GM23338 (cell line): ENCODE results near the gene CD44. TPM values are rescaled to one million over a fixed set of nuclear protein-coding genes. Genes with fewer than 3 reads are reported as not detected.

Source experiments
- ATAC-seq: fragments of 200-7000 bp; cut with Tn5 transposase; 3 replicates; pipeline ENCODE4 v1.9.1; 2020
- DNase-seq: peaks from one replicate; pipeline ENCODE4 v3.0.0-alpha.2; 2015; ENCODE audit warnings: low spot score
- H2AFZ ChIP-seq: fragments of 200-600 bp; sonication (generic); 2 replicates; pipeline ENCODE4 v1.8.0; 2016; ENCODE audit warnings: antibody characterized with exemption, mild to moderate bottlenecking, moderate library complexity
- H3F3A ChIP-seq: fragments of 200-600 bp; sonication (generic); replicated peaks from 2 replicates; pipeline ENCODE4 v1.8.0; 2017; ENCODE audit warnings: antibody characterized with exemption, mixed run types, low read depth
- H3K27ac ChIP-seq: fragments of 200-600 bp; sonication (generic); 2 replicates; pipeline ENCODE4 v1.6.1; 2016; ENCODE audit warnings: low read depth
- H3K27me3 ChIP-seq: fragments of 200-600 bp; sonication (generic); 2 replicates; pipeline ENCODE4 v1.8.0; 2016; ENCODE audit warnings: mild to moderate bottlenecking, mixed run types, moderate library complexity; ENCODE audit not compliant: insufficient read depth
- H3K36me3 ChIP-seq: fragments of 200-600 bp; sonication (generic); 2 replicates; pipeline ENCODE4 v1.8.0; 2016; ENCODE audit warnings: mild to moderate bottlenecking; ENCODE audit not compliant: insufficient read depth
- H3K4me1 ChIP-seq: fragments of 200-600 bp; sonication (generic); 2 replicates; pipeline ENCODE4 v1.8.0; 2016; ENCODE audit warnings: mild to moderate bottlenecking, moderate library complexity; ENCODE audit not compliant: insufficient read depth
- H3K4me2 ChIP-seq: fragments of 200-600 bp; sonication (generic); 2 replicates; pipeline ENCODE4 v1.7.1; 2017; ENCODE audit warnings: mixed run types
- H3K4me3 ChIP-seq: fragments of 200-600 bp; sonication (generic); 2 replicates; pipeline ENCODE4 v1.6.1; 2016; ENCODE audit warnings: mixed run types
- H3K79me2 ChIP-seq: fragments of 200-600 bp; sonication (generic); replicated peaks from 2 replicates; pipeline ENCODE4 v1.8.0; 2017; ENCODE audit warnings: mild to moderate bottlenecking; ENCODE audit not compliant: insufficient read depth
- H3K9me2 ChIP-seq: fragments of 200-600 bp; sonication (generic); 2 replicates; pipeline ENCODE4 v1.8.0; 2017; ENCODE audit not compliant: insufficient read depth
- H4K20me1 ChIP-seq: fragments of 200-600 bp; sonication (generic); replicated peaks from 2 replicates; pipeline ENCODE4 v1.8.0; 2017; ENCODE audit warnings: mild to moderate bottlenecking; ENCODE audit not compliant: insufficient read depth
- H3K27ac Mint-ChIP-seq: 2 replicates; pipeline ENCODE4 v1.8.0; 2020; ENCODE audit warnings: inconsistent platforms, mild to moderate bottlenecking, moderate library complexity, mixed read lengths
- H3K27me3 Mint-ChIP-seq: 3 replicates; pipeline ENCODE4 v1.8.0; 2022; ENCODE audit warnings: low read depth, mild to moderate bottlenecking, moderate library complexity, mixed read lengths, inconsistent platforms; ENCODE audit not compliant: insufficient read depth, poor library complexity
- H3K36me3 Mint-ChIP-seq: 3 replicates; pipeline ENCODE4 v1.8.0; 2021; ENCODE audit warnings: low read depth, mild to moderate bottlenecking, inconsistent platforms, moderate library complexity, mixed read lengths
- H3K4me1 Mint-ChIP-seq: 3 replicates; pipeline ENCODE4 v1.8.0; 2020; ENCODE audit warnings: mild to moderate bottlenecking, inconsistent platforms, mixed read lengths
- H3K4me3 Mint-ChIP-seq: 3 replicates; pipeline ENCODE4 v1.8.0; 2021; ENCODE audit warnings: moderate library complexity, mild to moderate bottlenecking, inconsistent platforms, mixed read lengths
- H3K9me3 Mint-ChIP-seq: 3 replicates; pipeline ENCODE4 v1.8.0; 2020; ENCODE audit warnings: moderate library complexity, mild to moderate bottlenecking, inconsistent platforms, mixed read lengths
- CREB1 ChIP-seq: fragments of 250-450 bp; sonication (Bioruptor Pico); IDR thresholded peaks from 2 replicates; pipeline ENCODE4 v1.5.0; 2020; ENCODE audit warnings: low read depth, mild to moderate bottlenecking, moderate library complexity
- ETS1 ChIP-seq: IDR thresholded peaks from 2 replicates; pipeline ENCODE4 v1.6.1; 2016; ENCODE audit warnings: antibody characterized with exemption
- EZH2 ChIP-seq: fragments of 200-600 bp; sonication (generic); IDR thresholded peaks from one replicate; pipeline ENCODE4 v1.8.0; 2017; ENCODE audit warnings: antibody characterized with exemption, mild to moderate bottlenecking, low read depth; ENCODE audit not compliant: unreplicated experiment
- NANOG ChIP-seq: IDR thresholded peaks from 2 replicates; pipeline ENCODE4 v1.6.1; 2016; ENCODE audit warnings: antibody characterized with exemption, borderline replicate concordance
- POLR2AphosphoS5 ChIP-seq: IDR thresholded peaks from 2 replicates; pipeline ENCODE4 v1.6.1; 2016; ENCODE audit warnings: antibody characterized with exemption, low read depth
- polyA plus RNA-seq: library from polyadenylated mRNA; unstranded; fragments of >200 nt; fragmentation: Nextera tagmentation; extraction: Ambion mirVana; gene quantifications from 2 replicates; pipeline ENCODE4 v1.2.1, GENCODE V29; 2016
- total RNA-seq: library from RNA; depleted of rRNA; stranded (reverse); fragments of >200 nt; shearing (Covaris generic); gene quantifications from 2 replicates; pipeline ENCODE4 v1.2.3, GENCODE V29; 2014
- TF ChIP-seq, protein P1 (sequence below): IDR thresholded peaks from one replicate; pipeline ENCODE4 v1.6.1; 2018; ENCODE audit warnings: antibody characterized with exemption; ENCODE audit not compliant: unreplicated experiment
- TF ChIP-seq, protein P2 (sequence below): fragments of 250-450 bp; sonication (Bioruptor Pico); IDR thresholded peaks from 2 replicates; pipeline ENCODE4 v1.5.0; 2020; ENCODE audit warnings: mild to moderate bottlenecking, moderate library complexity

Gene CD44
- total and polyA plus RNA-seq, 2 experiments from 2014 or later = 4.0 to 10.1 TPM

GRCh38 chr11:35100013-35100383, 39.0 kb upstream of the CD44 start (continued):
- TF ChIP-seq, protein P1, sequence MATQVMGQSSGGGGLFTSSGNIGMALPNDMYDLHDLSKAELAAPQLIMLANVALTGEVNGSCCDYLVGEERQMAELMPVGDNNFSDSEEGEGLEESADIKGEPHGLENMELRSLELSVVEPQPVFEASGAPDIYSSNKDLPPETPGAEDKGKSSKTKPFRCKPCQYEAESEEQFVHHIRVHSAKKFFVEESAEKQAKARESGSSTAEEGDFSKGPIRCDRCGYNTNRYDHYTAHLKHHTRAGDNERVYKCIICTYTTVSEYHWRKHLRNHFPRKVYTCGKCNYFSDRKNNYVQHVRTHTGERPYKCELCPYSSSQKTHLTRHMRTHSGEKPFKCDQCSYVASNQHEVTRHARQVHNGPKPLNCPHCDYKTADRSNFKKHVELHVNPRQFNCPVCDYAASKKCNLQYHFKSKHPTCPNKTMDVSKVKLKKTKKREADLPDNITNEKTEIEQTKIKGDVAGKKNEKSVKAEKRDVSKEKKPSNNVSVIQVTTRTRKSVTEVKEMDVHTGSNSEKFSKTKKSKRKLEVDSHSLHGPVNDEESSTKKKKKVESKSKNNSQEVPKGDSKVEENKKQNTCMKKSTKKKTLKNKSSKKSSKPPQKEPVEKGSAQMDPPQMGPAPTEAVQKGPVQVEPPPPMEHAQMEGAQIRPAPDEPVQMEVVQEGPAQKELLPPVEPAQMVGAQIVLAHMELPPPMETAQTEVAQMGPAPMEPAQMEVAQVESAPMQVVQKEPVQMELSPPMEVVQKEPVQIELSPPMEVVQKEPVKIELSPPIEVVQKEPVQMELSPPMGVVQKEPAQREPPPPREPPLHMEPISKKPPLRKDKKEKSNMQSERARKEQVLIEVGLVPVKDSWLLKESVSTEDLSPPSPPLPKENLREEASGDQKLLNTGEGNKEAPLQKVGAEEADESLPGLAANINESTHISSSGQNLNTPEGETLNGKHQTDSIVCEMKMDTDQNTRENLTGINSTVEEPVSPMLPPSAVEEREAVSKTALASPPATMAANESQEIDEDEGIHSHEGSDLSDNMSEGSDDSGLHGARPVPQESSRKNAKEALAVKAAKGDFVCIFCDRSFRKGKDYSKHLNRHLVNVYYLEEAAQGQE = no peak
- TF ChIP-seq POLR2AphosphoS5 (no peak), ETS1 (no peak), NANOG (no peak), CREB1 (CRISPR knock-in tag) (no peak)

DNA sequence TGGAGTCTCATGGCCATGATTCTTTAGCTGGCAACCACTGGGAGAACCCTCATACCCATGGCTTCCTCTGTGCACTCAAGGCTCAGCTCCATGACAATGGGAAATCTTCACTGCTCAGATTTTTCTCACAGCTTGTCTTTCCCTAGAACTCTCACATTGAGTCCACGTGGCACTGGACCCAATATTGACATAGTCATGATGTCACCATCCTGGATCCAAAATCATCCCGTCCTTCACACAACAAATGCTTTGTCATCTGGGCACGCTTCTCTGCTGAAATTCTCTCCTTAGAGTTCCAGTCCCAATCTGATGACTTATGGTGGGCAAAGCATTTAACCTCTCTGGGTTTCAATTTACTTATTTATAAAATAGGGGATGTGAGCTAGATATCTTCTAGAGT, 37.7 kb upstream of the CD44 start:
- H3K27me3 Mint-ChIP-seq = no peaks in the 10 kb centered on the region
- DNase-seq (no peak), ATAC-seq (no peak)
- H3K27ac Mint-ChIP-seq = no peak overlapping the region
- H3F3A ChIP-seq = no peaks in the 10 kb centered on the region
- TF ChIP-seq CREB1 (CRISPR knock-in tag) (no peak), EZH2 (no peak)
- H3K9me2 ChIP-seq = peaks cover 26% of the 10 kb centered on the region
- H3K9me3 Mint-ChIP-seq = no peaks in the 10 kb centered on the region
- no peak overlapping the region for H3K4me2 ChIP-seq
- H3K27ac ChIP-seq = no peak overlapping the region
- H4K20me1 ChIP-seq = no peaks in the 10 kb centered on the region
- no peak overlapping the region for H2AFZ ChIP-seq
- no peaks in the 10 kb centered on the region for H3K36me3 Mint-ChIP-seq
- H3K4me1 Mint-ChIP-seq = no peaks in the 10 kb centered on the region
- no peaks in the 10 kb centered on the region for H3K4me1 ChIP-seq
- H3K36me3 ChIP-seq = no peaks in the 10 kb centered on the region
- H3K4me3 Mint-ChIP-seq = no peak overlapping the region
- H3K4me3 ChIP-seq = no peak overlapping the region
- no peaks in the 10 kb centered on the region for H3K79me2 ChIP-seq
- H3K27me3 ChIP-seq = no peaks in the 10 kb centered on the region

- no peaks in the 10 kb centered on the region for H3K9me3 Mint-ChIP-seq
- H3K27me3 Mint-ChIP-seq = no peaks in the 10 kb centered on the region
- Histone ChIP-seq H3F3A (no peaks in the 10 kb centered on the region), H2AFZ (no peak overlapping the region), H3K27me3 (no peaks in the 10 kb centered on the region), H4K20me1 (no peaks in the 10 kb centered on the region), H3K4me3 (no peak overlapping the region), H3K79me2 (no peaks in the 10 kb centered on the region), H3K9me2 (peaks cover 36% of the 10 kb centered on the region), H3K4me2 (no peak overlapping the region), H3K27ac (no peak overlapping the region), H3K36me3 (no peaks in the 10 kb centered on the region), H3K4me1 (no peaks in the 10 kb centered on the region)
- H3K27ac Mint-ChIP-seq = no peak overlapping the region
- H3K36me3 Mint-ChIP-seq = no peaks in the 10 kb centered on the region
- H3K4me3 Mint-ChIP-seq = no peak overlapping the region
- no peaks in the 10 kb centered on the region for H3K4me1 Mint-ChIP-seq
- no peak for DNase-seq
- ATAC-seq = no peak
- TF ChIP-seq, protein P2, sequence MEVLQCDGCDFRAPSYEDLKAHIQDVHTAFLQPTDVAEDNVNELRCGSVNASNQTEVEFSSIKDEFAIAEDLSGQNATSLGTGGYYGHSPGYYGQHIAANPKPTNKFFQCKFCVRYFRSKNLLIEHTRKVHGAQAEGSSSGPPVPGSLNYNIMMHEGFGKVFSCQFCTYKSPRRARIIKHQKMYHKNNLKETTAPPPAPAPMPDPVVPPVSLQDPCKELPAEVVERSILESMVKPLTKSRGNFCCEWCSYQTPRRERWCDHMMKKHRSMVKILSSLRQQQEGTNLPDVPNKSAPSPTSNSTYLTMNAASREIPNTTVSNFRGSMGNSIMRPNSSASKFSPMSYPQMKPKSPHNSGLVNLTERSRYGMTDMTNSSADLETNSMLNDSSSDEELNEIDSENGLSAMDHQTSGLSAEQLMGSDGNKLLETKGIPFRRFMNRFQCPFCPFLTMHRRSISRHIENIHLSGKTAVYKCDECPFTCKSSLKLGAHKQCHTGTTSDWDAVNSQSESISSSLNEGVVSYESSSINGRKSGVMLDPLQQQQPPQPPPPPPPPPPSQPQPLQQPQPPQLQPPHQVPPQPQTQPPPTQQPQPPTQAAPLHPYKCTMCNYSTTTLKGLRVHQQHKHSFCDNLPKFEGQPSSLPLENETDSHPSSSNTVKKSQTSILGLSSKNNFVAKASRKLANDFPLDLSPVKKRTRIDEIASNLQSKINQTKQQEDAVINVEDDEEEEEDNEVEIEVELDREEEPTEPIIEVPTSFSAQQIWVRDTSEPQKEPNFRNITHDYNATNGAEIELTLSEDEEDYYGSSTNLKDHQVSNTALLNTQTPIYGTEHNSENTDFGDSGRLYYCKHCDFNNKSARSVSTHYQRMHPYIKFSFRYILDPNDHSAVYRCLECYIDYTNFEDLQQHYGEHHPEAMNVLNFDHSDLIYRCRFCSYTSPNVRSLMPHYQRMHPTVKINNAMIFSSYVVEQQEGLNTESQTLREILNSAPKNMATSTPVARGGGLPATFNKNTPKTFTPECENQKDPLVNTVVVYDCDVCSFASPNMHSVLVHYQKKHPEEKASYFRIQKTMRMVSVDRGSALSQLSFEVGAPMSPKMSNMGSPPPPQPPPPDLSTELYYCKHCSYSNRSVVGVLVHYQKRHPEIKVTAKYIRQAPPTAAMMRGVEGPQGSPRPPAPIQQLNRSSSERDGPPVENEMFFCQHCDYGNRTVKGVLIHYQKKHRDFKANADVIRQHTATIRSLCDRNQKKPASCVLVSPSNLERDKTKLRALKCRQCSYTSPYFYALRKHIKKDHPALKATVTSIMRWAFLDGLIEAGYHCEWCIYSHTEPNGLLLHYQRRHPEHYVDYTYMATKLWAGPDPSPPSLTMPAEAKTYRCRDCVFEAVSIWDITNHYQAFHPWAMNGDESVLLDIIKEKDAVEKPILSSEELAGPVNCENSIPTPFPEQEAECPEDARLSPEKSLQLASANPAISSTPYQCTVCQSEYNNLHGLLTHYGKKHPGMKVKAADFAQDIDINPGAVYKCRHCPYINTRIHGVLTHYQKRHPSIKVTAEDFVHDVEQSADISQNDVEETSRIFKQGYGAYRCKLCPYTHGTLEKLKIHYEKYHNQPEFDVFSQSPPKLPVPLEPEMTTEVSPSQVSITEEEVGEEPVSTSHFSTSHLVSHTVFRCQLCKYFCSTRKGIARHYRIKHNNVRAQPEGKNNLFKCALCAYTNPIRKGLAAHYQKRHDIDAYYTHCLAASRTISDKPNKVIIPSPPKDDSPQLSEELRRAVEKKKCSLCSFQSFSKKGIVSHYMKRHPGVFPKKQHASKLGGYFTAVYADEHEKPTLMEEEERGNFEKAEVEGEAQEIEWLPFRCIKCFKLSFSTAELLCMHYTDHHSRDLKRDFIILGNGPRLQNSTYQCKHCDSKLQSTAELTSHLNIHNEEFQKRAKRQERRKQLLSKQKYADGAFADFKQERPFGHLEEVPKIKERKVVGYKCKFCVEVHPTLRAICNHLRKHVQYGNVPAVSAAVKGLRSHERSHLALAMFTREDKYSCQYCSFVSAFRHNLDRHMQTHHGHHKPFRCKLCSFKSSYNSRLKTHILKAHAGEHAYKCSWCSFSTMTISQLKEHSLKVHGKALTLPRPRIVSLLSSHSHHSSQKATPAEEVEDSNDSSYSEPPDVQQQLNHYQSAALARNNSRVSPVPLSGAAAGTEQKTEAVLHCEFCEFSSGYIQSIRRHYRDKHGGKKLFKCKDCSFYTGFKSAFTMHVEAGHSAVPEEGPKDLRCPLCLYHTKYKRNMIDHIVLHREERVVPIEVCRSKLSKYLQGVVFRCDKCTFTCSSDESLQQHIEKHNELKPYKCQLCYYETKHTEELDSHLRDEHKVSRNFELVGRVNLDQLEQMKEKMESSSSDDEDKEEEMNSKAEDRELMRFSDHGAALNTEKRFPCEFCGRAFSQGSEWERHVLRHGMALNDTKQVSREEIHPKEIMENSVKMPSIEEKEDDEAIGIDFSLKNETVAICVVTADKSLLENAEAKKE (CRISPR knock-in tag) = no peak
These were observed 36.7 kb upstream of the CD44 start for GRCh38 chr11:35102267-35102666.
